H1 (cell line): ENCODE results near the gene NR2C2AP. TPM values are rescaled to one million over a fixed set of nuclear protein-coding genes. Genes with fewer than 3 reads are reported as not detected.

Experiments
- RAD21 ChIP-seq, 2 experiments: IDR thresholded peaks in 1 of 2; conservative IDR thresholded peaks in 1 of 2; 2 replicates each; pipeline ENCODE4 v1.6.1; 2011; ENCODE audit warnings: low read depth in 2 of 2, low read length in 2 of 2, improper control_type of control experiment in 1 of 2, inconsistent platforms in 1 of 2, mild to moderate bottlenecking in 1 of 2, moderate library complexity in 1 of 2
- polyA plus RNA-seq, 7 experiments: library from polyadenylated mRNA; depleted of rRNA in 3 of 7; stranded (reverse) in 5 of 7; unstranded in 2 of 7; fragments of >200 nt in 5 of 7; fragments of 200-250 nt in 2 of 7; gene quantifications; 1 replicate in 5 of 7; 2 replicates in 1 of 7; 4 replicates in 1 of 7; pipeline versions ENCODE4 v1.2.1 to v1.2.3, GENCODE V29; 2011 to 2013; ENCODE audit warnings: missing spikeins in 2 of 7, mixed read lengths in 2 of 7
- total RNA-seq: library from RNA; stranded (reverse); fragmentation: NEBNext Ultra II Directional; extraction: Animal tissue kit (Norgen Biotek cat#: 25700); gene quantifications from 2 replicates; pipeline ENCODE4 v1.2.1, GENCODE V29; 2021

NR2C2AP gene
- total and polyA plus RNA-seq, 2 of the 8 experiments (the other 6 are each of a cell fraction or from before 2014, with no cell fraction given) = 16.4 to 20.5 TPM

- no peak for TF ChIP-seq RAD21 (IDR thresholded peaks at IDR 0.05 in 1 of 2, conservative IDR thresholded peaks at IDR 0.05 in 1 of 2; ENCODE audit: low read depth in 2 of 2, low read length in 2 of 2)
Observed at GRCh38 chr19:19213426-19214158, 10.4 kb upstream of the NR2C2AP start (continued).
